ENCODE results near the gene SIAH1. TPM values are rescaled to one million over a fixed set of nuclear protein-coding genes. Genes with fewer than 3 reads are reported as not detected.

Gene SIAH1
- total RNA-seq, 1 donor from 2014 or later = 31.5 TPM

DNA sequence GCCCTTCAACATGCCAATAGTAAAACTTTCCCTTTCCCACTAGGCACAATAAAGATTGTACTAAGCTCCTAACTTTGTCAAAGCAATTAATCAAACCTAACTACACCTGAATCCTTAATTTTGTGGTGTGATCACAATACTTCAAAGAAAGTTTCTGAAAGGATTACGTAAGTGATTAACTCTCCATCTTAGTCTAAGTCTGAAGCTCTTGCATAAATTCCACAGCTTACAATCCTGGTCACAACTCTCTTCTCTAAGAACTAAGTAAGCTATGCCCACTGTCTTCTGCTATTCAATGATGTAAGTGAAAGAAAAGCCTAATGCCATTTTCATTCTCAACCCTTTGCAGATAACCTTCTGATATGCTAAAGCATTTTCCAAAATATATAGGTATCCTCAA, 15.4 kb downstream of the SIAH1 start:
- Mint-ChIP-seq H3K27ac (no peak overlapping the region), H3K4me3 (no peak overlapping the region), H3K4me1 (peaks cover 52% of the 10 kb centered on the region), H3K36me3 (ENCODE audit: low read depth) (peaks cover 5% of the 10 kb centered on the region), H3K27me3 (no peaks in the 10 kb centered on the region), H3K9me3 (no peaks in the 10 kb centered on the region)
- CTCF ChIA-PET = interaction anchor here (1.0 to 1.7 kb wide), 2 partner anchors 157 to 254 kb away, joined by 4 to 7 read pairs; no protein-coding TSS in a partner anchor
- intact Hi-C loops (cut with micrococcal nuclease) = loop anchor here (5.0 kb wide), 2 partner anchors 63 to 1227 kb away; partner anchors contain the start of gene NETO2
- ATAC-seq (ENCODE audit: low read depth) = no peak
- TF ChIP-seq, protein P1, sequence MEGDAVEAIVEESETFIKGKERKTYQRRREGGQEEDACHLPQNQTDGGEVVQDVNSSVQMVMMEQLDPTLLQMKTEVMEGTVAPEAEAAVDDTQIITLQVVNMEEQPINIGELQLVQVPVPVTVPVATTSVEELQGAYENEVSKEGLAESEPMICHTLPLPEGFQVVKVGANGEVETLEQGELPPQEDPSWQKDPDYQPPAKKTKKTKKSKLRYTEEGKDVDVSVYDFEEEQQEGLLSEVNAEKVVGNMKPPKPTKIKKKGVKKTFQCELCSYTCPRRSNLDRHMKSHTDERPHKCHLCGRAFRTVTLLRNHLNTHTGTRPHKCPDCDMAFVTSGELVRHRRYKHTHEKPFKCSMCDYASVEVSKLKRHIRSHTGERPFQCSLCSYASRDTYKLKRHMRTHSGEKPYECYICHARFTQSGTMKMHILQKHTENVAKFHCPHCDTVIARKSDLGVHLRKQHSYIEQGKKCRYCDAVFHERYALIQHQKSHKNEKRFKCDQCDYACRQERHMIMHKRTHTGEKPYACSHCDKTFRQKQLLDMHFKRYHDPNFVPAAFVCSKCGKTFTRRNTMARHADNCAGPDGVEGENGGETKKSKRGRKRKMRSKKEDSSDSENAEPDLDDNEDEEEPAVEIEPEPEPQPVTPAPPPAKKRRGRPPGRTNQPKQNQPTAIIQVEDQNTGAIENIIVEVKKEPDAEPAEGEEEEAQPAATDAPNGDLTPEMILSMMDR (IDR thresholded peaks at IDR 0.05) = no peak
- DNase-seq = no peak
- POLR2A ChIA-PET = interaction anchor here (1.4 kb wide), 1 partner anchor 9 kb away, joined by 3 read pairs; no protein-coding TSS in a partner anchor

DNA sequence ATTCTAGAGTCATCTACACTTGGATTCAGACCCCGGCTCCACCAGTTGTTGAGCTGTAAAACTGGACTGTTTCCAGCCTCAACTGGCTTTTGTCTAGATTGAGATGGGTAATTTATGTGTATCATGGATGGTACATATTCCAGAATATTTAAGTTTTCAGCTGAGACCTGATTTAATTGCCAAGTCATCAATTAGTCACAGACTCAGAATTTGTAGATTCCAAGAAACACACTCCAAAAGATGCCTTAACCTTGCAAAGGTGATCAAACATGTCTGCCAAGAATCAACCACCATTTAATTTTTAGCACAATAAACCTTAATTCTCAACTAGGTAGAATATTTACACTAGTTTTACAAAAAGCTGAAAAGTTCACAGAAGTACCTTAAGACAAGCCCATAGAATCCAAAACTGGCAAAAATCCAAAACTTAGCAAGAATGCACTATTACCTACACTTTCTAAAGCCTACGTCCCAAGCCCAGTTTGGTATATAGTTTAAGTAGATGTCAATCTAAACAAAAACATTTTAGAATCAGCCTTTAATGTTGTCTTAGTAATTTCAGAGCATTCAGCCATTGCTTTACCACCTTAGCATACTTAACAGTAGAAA, 17.7 kb downstream of the SIAH1 start:
- Mint-ChIP-seq H3K4me1 (peaks cover 61% of the 10 kb centered on the region), H3K27me3 (no peaks in the 10 kb centered on the region), H3K36me3 (ENCODE audit: low read depth) (peaks cover 5% of the 10 kb centered on the region), H3K4me3 (no peak overlapping the region), H3K9me3 (no peaks in the 10 kb centered on the region), H3K27ac (peak overlapping the region; percentile 96)
- intact Hi-C loops (cut with micrococcal nuclease) = loop anchor here (2.0 to 5.0 kb wide), 3 partner anchors 65 to 1225 kb away; partner anchors contain the start of gene NETO2
- TF ChIP-seq, protein P1 (IDR thresholded peaks at IDR 0.05) = no peak
- POLR2A ChIA-PET = interaction anchor here (2.1 to 2.8 kb wide), 2 partner anchors 11 to 18 kb away, joined by 10 to 49 read pairs; partner anchors contain the start of gene SIAH1
- no peak for DNase-seq
- CTCF ChIA-PET = interaction anchor here (1.5 kb wide), 1 partner anchor 256 kb away, joined by 6 read pairs; no protein-coding TSS in a partner anchor
- no peak for ATAC-seq (ENCODE audit: low read depth)

DNA sequence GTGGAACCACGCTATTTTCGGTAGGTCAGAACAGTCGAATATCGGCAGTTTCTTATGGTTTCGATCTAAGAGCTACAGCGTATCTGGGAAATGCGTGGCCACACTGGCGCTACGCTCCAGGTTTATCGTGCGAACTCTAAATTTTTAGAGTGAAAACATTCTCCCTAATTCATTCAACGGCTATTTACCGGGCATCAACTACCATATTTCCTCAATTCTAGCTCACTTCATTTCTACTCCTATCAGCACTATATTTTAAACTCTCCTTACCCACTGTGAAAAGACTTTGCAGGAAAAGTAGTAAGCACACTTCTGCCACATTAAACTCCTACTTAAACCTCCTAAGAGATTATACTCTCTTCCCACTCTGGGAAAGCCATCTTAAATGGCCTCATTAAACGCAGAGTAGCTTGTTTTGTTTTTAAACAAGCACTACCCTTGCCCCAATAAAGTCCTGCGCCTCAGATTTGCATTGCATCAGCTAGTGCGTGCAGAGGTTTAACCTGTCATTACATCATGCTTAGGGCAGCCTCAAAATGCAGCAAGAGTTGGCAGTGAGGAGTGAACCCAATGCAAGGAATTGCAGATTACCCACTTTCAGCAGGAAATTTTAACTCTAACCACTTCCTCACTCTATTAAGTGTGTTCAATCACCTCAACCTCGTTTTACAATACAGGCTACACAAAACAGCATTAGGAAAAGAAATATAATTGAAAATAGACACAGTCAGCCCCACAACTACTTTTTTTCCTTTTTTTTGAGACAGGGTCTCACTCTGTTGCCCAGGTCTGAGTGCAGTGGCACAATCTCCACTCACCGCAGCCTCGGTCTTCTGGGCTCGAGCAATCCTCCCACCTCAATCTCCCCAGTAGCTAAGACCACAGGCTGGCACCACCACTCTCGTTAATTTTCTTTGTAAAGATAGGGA, 18.8 kb downstream of the SIAH1 start:
- Mint-ChIP-seq H3K36me3 (ENCODE audit: low read depth) (peaks cover 13% of the 10 kb centered on the region), H3K27me3 (no peaks in the 10 kb centered on the region), H3K4me1 (peaks cover 64% of the 10 kb centered on the region), H3K4me3 (peak overlapping the region; percentile 88), H3K9me3 (no peaks in the 10 kb centered on the region), H3K27ac (peak overlapping the region; percentile 96)
- intact Hi-C loops (cut with micrococcal nuclease) = loop anchor here (1.0 to 5.0 kb wide), 7 partner anchors 19 to 1393 kb away; partner anchors contain the start of genes DNAJA2, LONP2, NETO2 and SIAH1
- TF ChIP-seq, protein P1 (IDR thresholded peaks at IDR 0.05) = no peak
- ChIA-PET POLR2A (interaction anchor here (0.6 to 2.8 kb wide), 21 partner anchors 10 to 1514 kb away, joined by 3 to 49 read pairs (median 4); partner anchors contain the start of genes LONP2, N4BP1 and SIAH1), CTCF (interaction anchor here (0.9 to 1.5 kb wide), 3 partner anchors 12 to 257 kb away, joined by 3 to 6 read pairs (median 3); no protein-coding TSS in a partner anchor)
- DNase-seq (no peak), ATAC-seq (ENCODE audit: low read depth) (peak; percentile 71)

DNA sequence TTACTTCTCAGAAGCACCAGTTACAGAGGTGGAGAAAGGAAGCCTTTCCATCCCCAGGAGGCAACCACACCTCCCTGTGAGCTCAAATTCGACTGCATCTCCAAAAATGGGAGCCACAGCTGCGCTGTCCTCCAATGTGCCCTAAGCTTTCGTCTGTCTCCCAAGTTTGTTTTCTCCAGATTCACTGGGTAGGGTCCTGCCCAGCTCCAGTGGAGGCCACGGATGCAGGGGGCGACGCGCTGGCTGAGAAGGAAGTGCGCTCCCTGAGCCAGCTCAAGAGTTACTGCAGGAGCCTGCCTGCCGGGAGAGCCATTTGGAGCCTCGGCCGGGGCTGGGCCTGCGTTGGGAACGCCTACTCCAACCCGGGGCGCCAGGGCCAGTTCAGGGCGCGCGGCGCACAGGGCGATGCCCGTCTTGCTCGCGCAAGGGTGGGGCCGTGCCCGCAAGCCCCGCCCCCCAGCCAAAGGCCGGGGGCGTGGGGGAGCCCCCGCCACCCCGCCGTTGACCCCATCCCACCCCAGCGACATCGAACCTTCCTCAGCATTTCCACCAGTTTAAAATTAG, 19.5 kb downstream of the SIAH1 start:
- Mint-ChIP-seq H3K4me1 (peaks cover 65% of the 10 kb centered on the region), H3K27ac (peak overlapping the region; percentile 96)

More for the DNA sequence above, 19.5 kb downstream of the SIAH1 start:
- ChIA-PET CTCF (interaction anchor here (1.2 to 1.5 kb wide), 2 partner anchors 20 to 257 kb away, joined by 3 to 6 read pairs; no protein-coding TSS in a partner anchor), POLR2A (interaction anchor here (0.6 to 2.8 kb wide), 21 partner anchors 9 to 1513 kb away, joined by 3 to 49 read pairs (median 4); partner anchors contain the start of genes LONP2, N4BP1 and SIAH1)
- Mint-ChIP-seq H3K36me3 (ENCODE audit: low read depth) (peaks cover 15% of the 10 kb centered on the region), H3K9me3 (no peaks in the 10 kb centered on the region), H3K4me3 (peak overlapping the region; percentile 88), H3K27me3 (no peaks in the 10 kb centered on the region)
- intact Hi-C loops (cut with micrococcal nuclease) = loop anchor here (1.0 to 5.0 kb wide), 7 partner anchors 20 to 1392 kb away; partner anchors contain the start of genes DNAJA2, LONP2, NETO2 and SIAH1
- TF ChIP-seq, protein P1 (IDR thresholded peaks at IDR 0.05) = no peak
- ATAC-seq (ENCODE audit: low read depth) (peak; percentile 94), DNase-seq (peak; percentile 74)
